Esophagus squamous epithelium (tissue), 5 donors: ENCODE results near the gene RUNX1. TPM values are rescaled to one million over a fixed set of nuclear protein-coding genes. Genes with fewer than 3 reads are reported as not detected.

ENCODE experiments used
- DNase-seq: peaks from one replicate; lab custom pipeline; 2025; lab: John Stamatoyannopoulos, UW
- H3K27ac ChIP-seq, 4 donors: fragments of 200-600 bp; sonication (generic); one replicate each; pipeline ENCODE4 v1.5.1; 2016 to 2019; ENCODE audit warnings: mild to moderate bottlenecking in 1 of 4
- H3K27me3 ChIP-seq, 4 donors: fragments of 200-600 bp; sonication (generic); 1 replicate in 3 of 4; 2 replicates in 1 of 4; pipeline versions ENCODE4 v1.5.1 to v1.6.0; 2017 to 2021; ENCODE audit warnings: antibody characterized with exemption in 1 of 4
- H3K36me3 ChIP-seq, 3 donors: fragments of 200-600 bp; sonication (generic); one replicate each; pipeline ENCODE4 v1.5.1; 2016 to 2019
- H3K4me1 ChIP-seq, 3 donors: fragments of 200-600 bp; sonication (generic); one replicate each; pipeline ENCODE4 v1.5.1; 2017 to 2019
- H3K4me3 ChIP-seq, 4 donors: fragments of 200-600 bp; sonication (generic); 1 replicate in 3 of 4; 2 replicates in 1 of 4; pipeline ENCODE4 v1.5.1; 2016 to 2019; ENCODE audit warnings: mild to moderate bottlenecking in 2 of 4, moderate library complexity in 1 of 4
- H3K9me3 ChIP-seq, 3 donors: fragments of 200-600 bp; sonication (generic); one replicate each; pipeline ENCODE4 v1.5.1; 2016 to 2019
- CTCF ChIP-seq, 6 experiments: fragments of 450-650 bp in 4 of 6; fragments of 200-600 bp in 2 of 6; sonication (generic) in 2 of 6; IDR thresholded peaks; one replicate each; pipeline ENCODE4 v1.5.1; 2016 to 2019; ENCODE audit warnings: antibody characterized with exemption in 6 of 6, mild to moderate bottlenecking in 4 of 6, moderate library complexity in 4 of 6
- POLR2A ChIP-seq, 4 donors: fragments of 450-650 bp; IDR thresholded peaks; one replicate each; pipeline ENCODE4 v1.6.1; 2017; ENCODE audit warnings: antibody characterized with exemption in 4 of 4, mild to moderate bottlenecking in 4 of 4, moderate library complexity in 3 of 4
- WGBS, 2 donors: methylation state at CpG; one replicate each; pipeline ENCODE4 v1.1.5; 2018; 5-methylcytosine and 5-hydroxymethylcytosine counted together
- intact Hi-C: fragments of 100-400 bp; cut with DNase I; formaldehyde crosslinking; loops from one replicate; pipeline ENCODE4 v1.15.0; 2022
- total RNA-seq, 4 donors: library from RNA; depleted of rRNA; stranded (reverse); fragments of >200 nt; gene quantifications; one replicate each; pipeline ENCODE4 v1.1.0, GENCODE V29; 2016
- donor health status: DM: yes; HTN: yes; CAD: no.

Gene RUNX1
- total RNA-seq, 4 donors from 2014 or later, result 8.2 to 25.4 (median 18.3) TPM

- peaks cover 0 to 4% (median 0%) of the 10 kb centered on the region in 4 donors for H3K27me3 ChIP-seq
- no peaks in the 10 kb centered on the region for H3K36me3 ChIP-seq
- peaks cover 0 to 18% (median 9%) of the 10 kb centered on the region in 3 donors for H3K4me1 ChIP-seq
- no peaks in the 10 kb centered on the region for H3K9me3 ChIP-seq
- no peak overlapping the region for H3K4me3 ChIP-seq
- intact Hi-C loops, result no loop called here
- 59 to 71% methylated on average over 11 of the region's 11 CpGs for WGBS, 2 donors
- no peak overlapping the region for H3K27ac ChIP-seq
- no peak for TF ChIP-seq CTCF (IDR thresholded peaks at IDR 0.05)
- no peak for TF ChIP-seq POLR2A (IDR thresholded peaks at IDR 0.05)
- DNase-seq, result no peak
These were observed 112.7 kb downstream of the RUNX1 start for GRCh38 chr21:34936371-34936789.

GRCh38 chr21:34935898-34936297 is 113.2 kb downstream of the RUNX1 start:
- intact Hi-C loops, result no loop called here
- H3K9me3 ChIP-seq, result no peaks in the 10 kb centered on the region
- no peak overlapping the region for H3K4me3 ChIP-seq
- H3K36me3 ChIP-seq, result no peaks in the 10 kb centered on the region
- peaks cover 0 to 18% (median 9%) of the 10 kb centered on the region in 3 donors for H3K4me1 ChIP-seq
- H3K27me3 ChIP-seq, result peaks cover 0 to under 1% (median 0%) of the 10 kb centered on the region in 4 donors
- no peak overlapping the region for H3K27ac ChIP-seq
- no peak for DNase-seq
- TF ChIP-seq CTCF (IDR thresholded peaks at IDR 0.05) (no peak), POLR2A (IDR thresholded peaks at IDR 0.05) (no peak)
- 61 to 72% methylated on average over 4 of the region's 4 CpGs for WGBS, 2 donors

GRCh38 chr21:34935452-34935851 is 113.7 kb downstream of the RUNX1 start:
- TF ChIP-seq CTCF (IDR thresholded peaks at IDR 0.05), result no peak
- no peak for TF ChIP-seq POLR2A (IDR thresholded peaks at IDR 0.05)
- 50% methylated on average over 1 of the region's 1 CpG for WGBS, 2 donors
- Histone ChIP-seq H3K27ac (no peak overlapping the region), H3K9me3 (no peaks in the 10 kb centered on the region), H3K4me3 (no peak overlapping the region), H3K36me3 (no peaks in the 10 kb centered on the region), H3K4me1 (peaks cover 0 to 18% (median 9%) of the 10 kb centered on the region in 3 donors), H3K27me3 (no peaks in the 10 kb centered on the region)
- intact Hi-C loops, result no loop called here
- no peak for DNase-seq

- no peak for TF ChIP-seq CTCF (IDR thresholded peaks at IDR 0.05)
- no peak for TF ChIP-seq POLR2A (IDR thresholded peaks at IDR 0.05)
- no peaks in the 10 kb centered on the region for H3K9me3 ChIP-seq
- intact Hi-C loops, result no loop called here
- H3K36me3 ChIP-seq, result no peaks in the 10 kb centered on the region
- H3K4me3 ChIP-seq, result no peak overlapping the region
- H3K27me3 ChIP-seq, result no peaks in the 10 kb centered on the region
- no peak for DNase-seq
- H3K27ac ChIP-seq, result no peak overlapping the region
- H3K4me1 ChIP-seq, result peaks cover 0 to 11% (median 6%) of the 10 kb centered on the region in 3 donors
- WGBS, 2 donors, result 76 to 78% methylated on average over 2 of the region's 2 CpGs
These were observed 114.8 kb downstream of the RUNX1 start for GRCh38 chr21:34934350-34934749.

GRCh38 chr21:34933609-34934335 is 115.3 kb downstream of the RUNX1 start:
- no peak for DNase-seq
- intact Hi-C loops, result no loop called here
- Histone ChIP-seq H3K36me3 (no peaks in the 10 kb centered on the region), H3K4me3 (peak overlapping the region in 1 of 4 donors; percentile 16), H3K4me1 (peaks cover 0 to 11% (median 6%) of the 10 kb centered on the region in 3 donors), H3K27ac (peak overlapping the region in 2 of 4 donors; percentile 4 to 68), H3K9me3 (no peaks in the 10 kb centered on the region), H3K27me3 (no peaks in the 10 kb centered on the region)
- no peak for TF ChIP-seq CTCF (IDR thresholded peaks at IDR 0.05)
- TF ChIP-seq POLR2A (IDR thresholded peaks at IDR 0.05), result no peak
- 31 to 44% methylated on average over 1 of the region's 3 CpGs for WGBS, 2 donors
